ENCODE data around the gene ZNF223. TPM values are rescaled to one million over a fixed set of nuclear protein-coding genes. Genes with fewer than 3 reads are reported as not detected.

Gene ZNF223
- total RNA-seq, 2 donors from 2014 or later = 2.6 to 4.6 TPM

DNA sequence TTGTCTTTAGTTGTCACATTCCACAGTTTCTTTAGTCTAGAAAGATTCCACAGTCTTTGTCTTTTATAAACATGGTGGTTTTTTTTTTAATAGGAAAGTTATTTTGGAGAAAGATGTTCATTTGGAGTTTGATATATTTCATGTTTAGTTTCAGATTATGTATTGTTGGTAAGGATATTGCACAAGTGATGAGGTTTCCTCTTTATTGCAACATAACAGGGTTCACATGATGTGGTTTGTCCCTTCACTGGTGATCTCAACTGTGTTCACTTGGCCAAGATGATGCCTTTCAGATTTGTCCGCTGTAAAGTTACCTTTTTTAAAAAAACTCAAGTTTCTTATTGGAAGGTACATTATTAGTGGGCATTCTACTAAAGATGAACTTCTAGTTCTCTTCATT, 45.9 kb upstream of the ZNF223 start:
- no peak for DNase-seq
- Histone ChIP-seq H3K9me3 (peaks cover 0 to 32% (median 0%) of the 10 kb centered on the region in 3 donors), H3K27me3 (no peaks in the 10 kb centered on the region), H3K4me1 (peaks cover 13% of the 10 kb centered on the region), H3K36me3 (replicated peaks in 1 of 2; ENCODE audit: insufficient read depth in 1 of 2, low read depth in 2 of 2) (peaks cover 20% of the 10 kb centered on the region in 2 donors), H3K27ac (no peak overlapping the region), H3K4me3 (no peak overlapping the region)
- ATAC-seq = no peak
- intact Hi-C loops (cut with DNase I) = loop anchor here (10.0 kb wide), 1 partner anchor 109 kb away; the partner anchor contains the start of gene ZNF225
- 90 to 93% methylated on average over 1 of the region's 1 CpG for WGBS, 2 donors
- TF ChIP-seq, protein P1, sequence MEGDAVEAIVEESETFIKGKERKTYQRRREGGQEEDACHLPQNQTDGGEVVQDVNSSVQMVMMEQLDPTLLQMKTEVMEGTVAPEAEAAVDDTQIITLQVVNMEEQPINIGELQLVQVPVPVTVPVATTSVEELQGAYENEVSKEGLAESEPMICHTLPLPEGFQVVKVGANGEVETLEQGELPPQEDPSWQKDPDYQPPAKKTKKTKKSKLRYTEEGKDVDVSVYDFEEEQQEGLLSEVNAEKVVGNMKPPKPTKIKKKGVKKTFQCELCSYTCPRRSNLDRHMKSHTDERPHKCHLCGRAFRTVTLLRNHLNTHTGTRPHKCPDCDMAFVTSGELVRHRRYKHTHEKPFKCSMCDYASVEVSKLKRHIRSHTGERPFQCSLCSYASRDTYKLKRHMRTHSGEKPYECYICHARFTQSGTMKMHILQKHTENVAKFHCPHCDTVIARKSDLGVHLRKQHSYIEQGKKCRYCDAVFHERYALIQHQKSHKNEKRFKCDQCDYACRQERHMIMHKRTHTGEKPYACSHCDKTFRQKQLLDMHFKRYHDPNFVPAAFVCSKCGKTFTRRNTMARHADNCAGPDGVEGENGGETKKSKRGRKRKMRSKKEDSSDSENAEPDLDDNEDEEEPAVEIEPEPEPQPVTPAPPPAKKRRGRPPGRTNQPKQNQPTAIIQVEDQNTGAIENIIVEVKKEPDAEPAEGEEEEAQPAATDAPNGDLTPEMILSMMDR (IDR thresholded peaks at IDR 0.05) = no peak
- no peak for TF ChIP-seq POLR2A (IDR thresholded peaks at IDR 0.05)

DNA sequence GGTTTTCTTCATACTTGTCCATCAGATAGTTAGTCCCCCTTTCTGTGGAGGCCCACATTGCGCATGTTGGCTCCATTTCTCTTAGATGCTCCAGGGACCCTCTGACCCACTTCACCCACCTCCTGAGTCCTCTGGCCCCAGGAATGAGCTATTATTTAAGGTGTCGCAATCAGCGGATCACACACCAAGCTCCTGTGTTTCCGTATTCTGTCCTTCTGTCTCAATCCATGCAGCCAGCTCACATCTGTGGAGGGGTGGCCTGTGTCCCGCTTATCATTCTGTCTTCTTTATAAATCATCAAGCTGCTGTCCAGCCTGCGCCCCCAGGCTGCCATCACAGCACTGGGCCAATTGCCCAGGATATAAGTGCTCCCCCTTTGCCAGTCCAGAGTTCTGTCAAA, 44.4 kb upstream of the ZNF223 start:
- Histone ChIP-seq H3K9me3 (peaks cover 0 to 40% (median 0%) of the 10 kb centered on the region in 3 donors), H3K27me3 (no peaks in the 10 kb centered on the region), H3K4me3 (no peak overlapping the region), H3K27ac (no peak overlapping the region), H3K36me3 (replicated peaks in 1 of 2; ENCODE audit: insufficient read depth in 1 of 2, low read depth in 2 of 2) (peaks cover 21% of the 10 kb centered on the region in 2 donors), H3K4me1 (peaks cover 7% of the 10 kb centered on the region)
- ATAC-seq = no peak
- intact Hi-C loops (cut with DNase I) = loop anchor here (10.0 kb wide), 1 partner anchor 107 kb away; the partner anchor contains the start of gene ZNF225
- 94 to 98% methylated on average over 6 of the region's 6 CpGs for WGBS, 2 donors
- no peak for TF ChIP-seq POLR2A (IDR thresholded peaks at IDR 0.05)
- TF ChIP-seq, protein P1 (IDR thresholded peaks at IDR 0.05) = no peak
- no peak for DNase-seq

DNA sequence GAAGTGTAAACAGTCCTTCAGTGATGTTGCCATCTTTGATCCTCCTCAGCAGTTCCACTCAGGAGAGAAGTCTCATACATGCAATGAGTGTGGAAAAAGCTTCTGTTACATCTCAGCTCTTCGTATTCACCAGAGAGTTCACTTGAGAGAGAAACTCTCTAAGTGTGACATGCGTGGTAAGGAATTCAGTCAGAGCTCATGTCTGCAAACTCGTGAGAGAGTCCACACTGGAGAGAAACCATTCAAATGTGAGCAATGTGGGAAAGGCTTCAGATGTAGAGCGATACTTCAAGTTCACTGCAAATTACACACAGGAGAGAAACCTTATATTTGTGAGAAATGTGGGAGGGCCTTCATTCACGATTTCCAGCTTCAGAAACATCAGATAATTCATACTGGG, 41.4 kb upstream of the ZNF223 start:
- H3K27ac ChIP-seq = no peak overlapping the region
- peaks cover 0 to 46% (median 0%) of the 10 kb centered on the region in 3 donors for H3K9me3 ChIP-seq
- TF ChIP-seq, protein P1 (IDR thresholded peaks at IDR 0.05) = no peak
- TF ChIP-seq POLR2A (IDR thresholded peaks at IDR 0.05) = no peak
- H3K27me3 ChIP-seq = no peaks in the 10 kb centered on the region
- intact Hi-C loops (cut with DNase I) = no loop called here
- H3K4me3 ChIP-seq = no peak overlapping the region
- WGBS, 2 donors = 88 to 96% methylated on average over 5 of the region's 5 CpGs
- ATAC-seq (no peak), DNase-seq (no peak)
- peaks cover 21% of the 10 kb centered on the region in 2 donors for H3K36me3 ChIP-seq (replicated peaks in 1 of 2; ENCODE audit: insufficient read depth in 1 of 2, low read depth in 2 of 2)
- no peaks in the 10 kb centered on the region for H3K4me1 ChIP-seq

DNA sequence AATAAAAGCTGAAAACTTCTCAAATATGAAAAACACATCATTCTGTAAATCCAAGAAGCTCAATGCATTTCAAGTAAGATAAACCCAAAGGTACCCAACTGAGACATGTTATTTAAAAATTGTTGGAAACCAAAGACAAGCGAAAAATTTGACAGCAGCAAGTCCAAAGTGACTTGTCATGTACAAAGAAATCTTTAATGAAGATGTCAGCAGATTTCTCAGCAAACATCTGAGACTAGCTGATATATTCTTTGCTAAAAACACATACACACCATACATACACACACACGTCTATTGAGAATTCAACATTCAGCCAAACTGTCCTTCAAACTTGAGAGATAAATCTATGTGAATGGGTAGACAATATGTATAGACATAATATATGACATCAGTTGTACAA, 32.3 kb upstream of the ZNF223 start:
- intact Hi-C loops (cut with DNase I) = no loop called here
- no peak for TF ChIP-seq POLR2A (IDR thresholded peaks at IDR 0.05)
- TF ChIP-seq, protein P1 (IDR thresholded peaks at IDR 0.05) = no peak
- Histone ChIP-seq H3K27ac (no peak overlapping the region), H3K9me3 (peaks cover 0 to 14% (median 0%) of the 10 kb centered on the region in 3 donors), H3K4me3 (no peak overlapping the region), H3K27me3 (no peaks in the 10 kb centered on the region), H3K4me1 (no peaks in the 10 kb centered on the region), H3K36me3 (replicated peaks in 1 of 2; ENCODE audit: insufficient read depth in 1 of 2, low read depth in 2 of 2) (no peaks in the 10 kb centered on the region)
- ATAC-seq (no peak), DNase-seq (no peak)
- 24 to 35% methylated on average over 2 of the region's 2 CpGs for WGBS, 2 donors

DNA sequence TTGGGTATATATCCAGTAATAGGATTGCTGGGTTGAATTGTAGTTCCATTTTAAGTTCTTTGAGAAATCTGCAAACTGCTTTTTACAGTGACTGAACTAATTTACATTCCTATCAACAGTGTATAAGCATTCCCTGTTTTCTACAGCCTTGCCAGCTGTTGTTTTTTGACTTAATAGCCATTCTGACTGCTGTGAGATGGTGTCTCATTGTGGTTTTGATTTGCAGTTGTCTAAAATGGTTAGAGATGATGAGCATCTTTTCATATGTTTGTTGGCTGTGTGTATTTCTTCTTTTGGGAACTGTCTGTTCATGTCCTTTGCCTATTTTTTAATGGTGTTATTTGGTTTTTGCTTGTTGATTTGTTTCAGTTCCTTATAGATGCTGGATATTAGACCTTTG, 30.6 kb upstream of the ZNF223 start:
- Histone ChIP-seq H3K9me3 (peaks cover 0 to 3% (median 0%) of the 10 kb centered on the region in 3 donors), H3K36me3 (replicated peaks in 1 of 2; ENCODE audit: insufficient read depth in 1 of 2, low read depth in 2 of 2) (no peaks in the 10 kb centered on the region), H3K4me3 (no peak overlapping the region), H3K27me3 (no peaks in the 10 kb centered on the region), H3K4me1 (peaks cover 4% of the 10 kb centered on the region), H3K27ac (no peak overlapping the region)
- TF ChIP-seq POLR2A (IDR thresholded peaks at IDR 0.05) = no peak
- TF ChIP-seq, protein P1 (IDR thresholded peaks at IDR 0.05) = no peak
- intact Hi-C loops (cut with DNase I) = no loop called here
- DNase-seq (no peak), ATAC-seq (no peak)

All from body of pancreas (tissue), 4 donors.